Heart left ventricle (tissue), 13 donors: ENCODE measurements around the gene SP4.

Source experiments
- POLR2A ChIP-seq, 2 donors: fragments of 450-650 bp; IDR thresholded peaks; one replicate each; pipeline ENCODE4 v1.6.1; 2017; ENCODE audit warnings: antibody characterized with exemption in 2 of 2, mild to moderate bottlenecking in 2 of 2, moderate library complexity in 2 of 2
- TF ChIP-seq, protein P1 (sequence below), 12 donors: fragments of 200-600 bp; sonication (generic) in 4 of 12; IDR thresholded peaks; one replicate each; pipeline versions ENCODE4 v1.5.0 to v1.8.0; 2018 to 2022; ENCODE audit warnings: antibody characterized with exemption in 12 of 12, mild to moderate bottlenecking in 5 of 12
- donor health status: ischemic (EF 13 %, LVEDD 7.1; RV severe dilation, severe dysfunction).
- donor health status: DM: no; HTN: yes; CAD: no.
- donor health status: DM: no; HTN: no; CAD: no.
- donor health status: ischemic (EF 25% LVEDD 6.9; RV normal size, moderate dysfunction).
- donor health status: ischemic (EF 25% LVEDD 5.7; RV mildly dilated, moderate dysfunction).
- donor health status: ischemic (EF 35%, LVEDD 5.7; RV mildly dilated, moderate dysfunction).
- donor health status: nonischemic (EF 11% LVEDD 7.7; RV severe dilation, severe dysfunction).
- donor health status: DM: yes; HTN: yes; CAD: no.
- donor health status: PGD.
- donor health status: ischemic (EF 29% LVEDD 5.4; RV normal size, mild dysfunction).
- donor health status: nonischemic (EF 23%, LVEDD 6.1; RV moderate dilation, normal function).

DNA sequence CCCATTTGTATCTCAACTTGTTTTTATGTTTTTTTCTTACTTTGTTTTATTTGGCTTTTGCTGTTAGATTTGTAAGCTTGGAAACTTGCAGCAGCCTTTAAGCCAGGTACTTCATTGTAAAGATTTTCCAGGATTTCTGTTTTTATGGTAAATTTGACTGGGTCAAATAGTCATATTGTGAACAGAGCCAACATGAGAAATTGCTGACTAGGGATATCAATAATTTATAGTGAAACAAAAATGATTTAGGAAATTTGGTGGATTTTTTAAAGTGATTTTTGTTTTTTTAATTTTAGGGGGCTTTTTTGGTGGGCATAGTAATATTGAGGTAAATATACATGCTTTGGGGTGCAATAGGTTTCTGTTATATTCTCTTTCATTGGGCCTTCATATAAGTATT, 22.2 kb downstream of the SP4 start:
- no peak for TF ChIP-seq POLR2A (IDR thresholded peaks at IDR 0.05)
- TF ChIP-seq, protein P1, sequence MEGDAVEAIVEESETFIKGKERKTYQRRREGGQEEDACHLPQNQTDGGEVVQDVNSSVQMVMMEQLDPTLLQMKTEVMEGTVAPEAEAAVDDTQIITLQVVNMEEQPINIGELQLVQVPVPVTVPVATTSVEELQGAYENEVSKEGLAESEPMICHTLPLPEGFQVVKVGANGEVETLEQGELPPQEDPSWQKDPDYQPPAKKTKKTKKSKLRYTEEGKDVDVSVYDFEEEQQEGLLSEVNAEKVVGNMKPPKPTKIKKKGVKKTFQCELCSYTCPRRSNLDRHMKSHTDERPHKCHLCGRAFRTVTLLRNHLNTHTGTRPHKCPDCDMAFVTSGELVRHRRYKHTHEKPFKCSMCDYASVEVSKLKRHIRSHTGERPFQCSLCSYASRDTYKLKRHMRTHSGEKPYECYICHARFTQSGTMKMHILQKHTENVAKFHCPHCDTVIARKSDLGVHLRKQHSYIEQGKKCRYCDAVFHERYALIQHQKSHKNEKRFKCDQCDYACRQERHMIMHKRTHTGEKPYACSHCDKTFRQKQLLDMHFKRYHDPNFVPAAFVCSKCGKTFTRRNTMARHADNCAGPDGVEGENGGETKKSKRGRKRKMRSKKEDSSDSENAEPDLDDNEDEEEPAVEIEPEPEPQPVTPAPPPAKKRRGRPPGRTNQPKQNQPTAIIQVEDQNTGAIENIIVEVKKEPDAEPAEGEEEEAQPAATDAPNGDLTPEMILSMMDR (IDR thresholded peaks at IDR 0.05), result no peak
